ENCODE data around the gene PTPN23. TPM values are rescaled to one million over a fixed set of nuclear protein-coding genes. Genes with fewer than 3 reads are reported as not detected.

Gene PTPN23
- total RNA-seq, 1 experiment from 2014 or later, result 6.8 TPM

- no peak overlapping the region for H3K4me3 ChIP-seq
- no peak overlapping the region for H3K27ac ChIP-seq
- DNase-seq (ENCODE audit: low read depth in 1 of 2, low spot score in 2 of 2), result no peak
- no peaks in the 10 kb centered on the region for H3K27me3 ChIP-seq (replicated peaks)
- no peaks in the 10 kb centered on the region for H3K9me3 ChIP-seq (replicated peaks)
- peaks cover 12% of the 10 kb centered on the region for H3K4me1 ChIP-seq (replicated peaks)
- peaks cover 4% of the 10 kb centered on the region for H3K36me3 ChIP-seq
Measured at GRCh38 chr3:47379411-47379899, 1.4 kb upstream of the PTPN23 start.

- no peaks in the 10 kb centered on the region for H3K27me3 ChIP-seq (replicated peaks)
- H3K4me3 ChIP-seq, result peak overlapping the region; percentile 88
- peak overlapping the region; percentile 83 for H3K27ac ChIP-seq
- no peak for DNase-seq (ENCODE audit: low read depth in 1 of 2, low spot score in 2 of 2)
- H3K9me3 ChIP-seq (replicated peaks), result no peaks in the 10 kb centered on the region
- H3K4me1 ChIP-seq (replicated peaks), result peaks cover 12% of the 10 kb centered on the region
- peaks cover 4% of the 10 kb centered on the region for H3K36me3 ChIP-seq
Measured at GRCh38 chr3:47380026-47380600, 708 bp upstream of the PTPN23 start.

GRCh38 chr3:47381317-47382157 lies 716 bp downstream of the PTPN23 start:
- DNase-seq (ENCODE audit: low read depth in 1 of 2, low spot score in 2 of 2), result peak; percentile 89
- peak overlapping the region; percentile 83 for H3K27ac ChIP-seq
- no peaks in the 10 kb centered on the region for H3K27me3 ChIP-seq (replicated peaks)
- peaks cover 12% of the 10 kb centered on the region for H3K4me1 ChIP-seq (replicated peaks)
- peak overlapping the region; percentile 88 for H3K4me3 ChIP-seq
- no peaks in the 10 kb centered on the region for H3K9me3 ChIP-seq (replicated peaks)
- H3K36me3 ChIP-seq, result peaks cover 4% of the 10 kb centered on the region

GRCh38 chr3:47384425-47384824 lies 3.6 kb downstream of the PTPN23 start:
- H3K4me1 ChIP-seq (replicated peaks), result peaks cover 12% of the 10 kb centered on the region
- H3K36me3 ChIP-seq, result peaks cover 21% of the 10 kb centered on the region
- no peaks in the 10 kb centered on the region for H3K9me3 ChIP-seq (replicated peaks)
- no peak for DNase-seq (ENCODE audit: low read depth in 1 of 2, low spot score in 2 of 2)
- no peaks in the 10 kb centered on the region for H3K27me3 ChIP-seq (replicated peaks)
- H3K27ac ChIP-seq, result no peak overlapping the region
- H3K4me3 ChIP-seq, result no peak overlapping the region

- Histone ChIP-seq H3K36me3 (peaks cover 21% of the 10 kb centered on the region), H3K4me3 (no peak overlapping the region), H3K4me1 (replicated peaks) (peaks cover 6% of the 10 kb centered on the region), H3K27ac (no peak overlapping the region), H3K9me3 (replicated peaks) (no peaks in the 10 kb centered on the region), H3K27me3 (replicated peaks) (no peaks in the 10 kb centered on the region)
- no peak for DNase-seq (ENCODE audit: low read depth in 1 of 2, low spot score in 2 of 2)
Measured at GRCh38 chr3:47385007-47385406, 4.2 kb downstream of the PTPN23 start.

- no peak for DNase-seq (ENCODE audit: low read depth in 1 of 2, low spot score in 2 of 2)
- no peak overlapping the region for H3K27ac ChIP-seq
- peaks cover 21% of the 10 kb centered on the region for H3K36me3 ChIP-seq
Measured at GRCh38 chr3:47385796-47386195, 5.0 kb downstream of the PTPN23 start.

GRCh38 chr3:47392933-47393332 lies 12.1 kb downstream of the PTPN23 start:
- peaks cover 17% of the 10 kb centered on the region for H3K4me1 ChIP-seq (replicated peaks)
- no peak overlapping the region for H3K27ac ChIP-seq
- H3K4me3 ChIP-seq, result no peak overlapping the region
- no peak for DNase-seq (ENCODE audit: low read depth in 1 of 2, low spot score in 2 of 2)
- H3K9me3 ChIP-seq (replicated peaks), result no peaks in the 10 kb centered on the region
- H3K27me3 ChIP-seq (replicated peaks), result no peaks in the 10 kb centered on the region
- H3K36me3 ChIP-seq, result peaks cover 41% of the 10 kb centered on the region

More at GRCh38 chr3:47385796-47386195, 5.0 kb downstream of the PTPN23 start:
- Histone ChIP-seq H3K4me3 (no peak overlapping the region), H3K9me3 (replicated peaks) (no peaks in the 10 kb centered on the region), H3K27me3 (replicated peaks) (no peaks in the 10 kb centered on the region), H3K4me1 (replicated peaks) (peaks cover 5% of the 10 kb centered on the region; the same call in 1 of the 2 replicates)

- Histone ChIP-seq H3K9me3 (replicated peaks) (no peaks in the 10 kb centered on the region), H3K27me3 (replicated peaks) (no peaks in the 10 kb centered on the region), H3K36me3 (peaks cover 31% of the 10 kb centered on the region), H3K27ac (no peak overlapping the region), H3K4me1 (replicated peaks) (peaks cover 17% of the 10 kb centered on the region), H3K4me3 (no peak overlapping the region)
- peak in 1 of 2 experiments; percentile 31 for DNase-seq (ENCODE audit: low read depth in 1 of 2, low spot score in 2 of 2)
Measured at GRCh38 chr3:47394140-47394870, 13.5 kb downstream of the PTPN23 start.

- Histone ChIP-seq H3K4me3 (no peak overlapping the region), H3K36me3 (peaks cover 30% of the 10 kb centered on the region), H3K27ac (no peak overlapping the region), H3K27me3 (replicated peaks) (no peaks in the 10 kb centered on the region), H3K4me1 (replicated peaks) (peaks cover 17% of the 10 kb centered on the region), H3K9me3 (replicated peaks) (no peaks in the 10 kb centered on the region)
- DNase-seq (ENCODE audit: low read depth in 1 of 2, low spot score in 2 of 2), result no peak
Measured at GRCh38 chr3:47394881-47395280, 14.1 kb downstream of the PTPN23 start.

GRCh38 chr3:47398228-47398627 lies 17.4 kb downstream of the PTPN23 start:
- Histone ChIP-seq H3K27ac (no peak overlapping the region), H3K27me3 (replicated peaks) (no peaks in the 10 kb centered on the region), H3K4me3 (no peak overlapping the region), H3K9me3 (replicated peaks) (no peaks in the 10 kb centered on the region), H3K36me3 (peaks cover 25% of the 10 kb centered on the region), H3K4me1 (replicated peaks) (peaks cover 17% of the 10 kb centered on the region)
- DNase-seq (ENCODE audit: low read depth in 1 of 2, low spot score in 2 of 2), result no peak

- no peak overlapping the region for H3K4me3 ChIP-seq
- no peak overlapping the region for H3K27ac ChIP-seq
- no peaks in the 10 kb centered on the region for H3K9me3 ChIP-seq (replicated peaks)
- no peak for DNase-seq (ENCODE audit: low read depth in 1 of 2, low spot score in 2 of 2)
- peaks cover 24% of the 10 kb centered on the region for H3K36me3 ChIP-seq
- H3K4me1 ChIP-seq (replicated peaks), result peaks cover 14% of the 10 kb centered on the region
- no peaks in the 10 kb centered on the region for H3K27me3 ChIP-seq (replicated peaks)
Measured at GRCh38 chr3:47399016-47399415, 18.2 kb downstream of the PTPN23 start.

- DNase-seq (ENCODE audit: low read depth in 1 of 2, low spot score in 2 of 2), result no peak
- H3K36me3 ChIP-seq, result peaks cover 24% of the 10 kb centered on the region
- no peaks in the 10 kb centered on the region for H3K27me3 ChIP-seq (replicated peaks)
- H3K4me3 ChIP-seq, result no peak overlapping the region
- peaks cover 7% of the 10 kb centered on the region for H3K4me1 ChIP-seq (replicated peaks)
- no peak overlapping the region for H3K27ac ChIP-seq
- no peaks in the 10 kb centered on the region for H3K9me3 ChIP-seq (replicated peaks)
Measured at GRCh38 chr3:47399531-47400270, 18.9 kb downstream of the PTPN23 start.

GRCh38 chr3:47404431-47404876 lies 23.6 kb downstream of the PTPN23 start:
- no peak overlapping the region for H3K27ac ChIP-seq
- no peak overlapping the region for H3K4me3 ChIP-seq
- DNase-seq (ENCODE audit: low read depth in 1 of 2, low spot score in 2 of 2), result no peak
- peaks cover 28% of the 10 kb centered on the region for H3K36me3 ChIP-seq
- no peaks in the 10 kb centered on the region for H3K9me3 ChIP-seq (replicated peaks)
- no peaks in the 10 kb centered on the region for H3K4me1 ChIP-seq (replicated peaks)
- H3K27me3 ChIP-seq (replicated peaks), result no peaks in the 10 kb centered on the region
